Ascending aorta (tissue), 2 donors: Measurements from ENCODE around the gene RPAP2. TPM values are rescaled to one million over a fixed set of nuclear protein-coding genes. Genes with fewer than 3 reads are reported as not detected.
"Not testable (repeated sequence)": the region's sequence is repeated elsewhere in the genome, so short reads cannot be mapped to it uniquely, and the experiment has no call there.

Source experiments
- DNase-seq, 2 donors: peaks; one replicate each; pipeline ENCODE4 v3.0.0-alpha.2; 2019; ENCODE audit warnings: low spot score in 2 of 2
- H3K27ac ChIP-seq, 2 donors: fragments of 200-600 bp; sonication (generic); one replicate each; pipeline ENCODE4 v1.5.1; 2016 to 2017; ENCODE audit warnings: mild to moderate bottlenecking in 1 of 2
- H3K27me3 ChIP-seq: fragments of 200-600 bp; sonication (generic); one replicate; pipeline ENCODE4 v1.5.1; 2017
- H3K36me3 ChIP-seq, 2 donors: fragments of 200-600 bp; sonication (generic); one replicate each; pipeline ENCODE4 v1.5.1; 2016
- H3K4me1 ChIP-seq, 2 donors: fragments of 200-600 bp; sonication (generic); one replicate each; pipeline ENCODE4 v1.5.1; 2016 to 2017; ENCODE audit warnings: mild to moderate bottlenecking in 1 of 2
- H3K4me3 ChIP-seq, 2 donors: fragments of 200-600 bp; sonication (generic); one replicate each; pipeline ENCODE4 v1.5.1; 2016 to 2017; ENCODE audit warnings: mild to moderate bottlenecking in 1 of 2
- H3K9me3 ChIP-seq, 2 donors: fragments of 200-600 bp; sonication (generic); one replicate each; pipeline ENCODE4 v1.5.1; 2016
- CTCF ChIP-seq, 3 experiments: fragments of 200-600 bp in 2 of 3; fragments of 450-650 bp in 1 of 3; sonication (generic) in 2 of 3; IDR thresholded peaks; one replicate each; pipeline ENCODE4 v1.5.1; 2016 to 2019; ENCODE audit warnings: antibody characterized with exemption in 3 of 3, mild to moderate bottlenecking in 1 of 3, moderate library complexity in 1 of 3
- intact Hi-C: fragments of 100-400 bp; cut with DNase I; formaldehyde crosslinking; loops from one replicate; pipeline ENCODE4 v1.15.1; 2023
- total RNA-seq: library from RNA; depleted of rRNA; stranded (reverse); fragments of >200 nt; gene quantifications from one replicate; pipeline ENCODE4 v1.1.0, GENCODE V29; 2016

The RPAP2 gene
- total RNA-seq, 1 donor from 2014 or later: 1.5 TPM

DNA sequence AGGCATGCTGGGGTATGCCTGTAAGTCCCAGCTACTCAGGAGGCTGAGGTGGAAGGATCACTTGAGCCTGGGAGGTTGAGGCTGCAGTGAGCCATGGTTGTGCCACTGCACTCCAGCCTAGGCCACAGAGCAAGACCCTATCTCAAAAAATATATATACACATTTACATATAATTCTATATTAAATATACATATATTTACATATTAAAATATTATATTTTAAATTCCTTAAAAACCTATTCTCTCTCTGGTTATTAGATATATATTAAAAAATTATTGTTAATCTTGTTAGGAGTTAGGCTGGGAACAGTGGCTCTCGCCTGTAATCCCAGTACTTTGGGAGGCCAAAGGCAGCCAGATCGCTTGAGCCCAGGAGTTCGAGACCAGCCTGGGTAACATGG, 22.8 kb upstream of the RPAP2 start:
- Histone ChIP-seq H3K27ac (no peak overlapping the region), H3K36me3 (peaks cover 0 to 29% of the 10 kb centered on the region in 2 donors), H3K4me1 (no peaks in the 10 kb centered on the region), H3K27me3 (no peaks in the 10 kb centered on the region), H3K4me3 (no peak overlapping the region), H3K9me3 (no peaks in the 10 kb centered on the region)
- no peak for TF ChIP-seq CTCF (IDR thresholded peaks at IDR 0.05)
- intact Hi-C loops: no loop called here
- no peak for DNase-seq

- no peak for TF ChIP-seq CTCF (IDR thresholded peaks at IDR 0.05)
- H3K36me3 ChIP-seq: peaks cover 0 to 29% of the 10 kb centered on the region in 2 donors
Measured at GRCh38 chr1:92277105-92277723, 21.6 kb upstream of the RPAP2 start.

GRCh38 chr1:92279781-92280180, 19.1 kb upstream of the RPAP2 start:
- H3K27me3 ChIP-seq, H3K4me1 ChIP-seq, H3K9me3 ChIP-seq, DNase-seq, H3K27ac ChIP-seq, H3K4me3 ChIP-seq, intact Hi-C loops: not testable (repeated sequence)
- H3K36me3 ChIP-seq: peaks cover 0 to 29% of the 10 kb centered on the region in 2 donors

More at GRCh38 chr1:92277105-92277723, 21.6 kb upstream of the RPAP2 start:
- intact Hi-C loops: no loop called here
- H3K4me3 ChIP-seq: no peak overlapping the region
- H3K27ac ChIP-seq: no peak overlapping the region
- H3K9me3 ChIP-seq: no peaks in the 10 kb centered on the region
- DNase-seq: no peak
- H3K27me3 ChIP-seq: no peaks in the 10 kb centered on the region
- no peaks in the 10 kb centered on the region for H3K4me1 ChIP-seq

DNA sequence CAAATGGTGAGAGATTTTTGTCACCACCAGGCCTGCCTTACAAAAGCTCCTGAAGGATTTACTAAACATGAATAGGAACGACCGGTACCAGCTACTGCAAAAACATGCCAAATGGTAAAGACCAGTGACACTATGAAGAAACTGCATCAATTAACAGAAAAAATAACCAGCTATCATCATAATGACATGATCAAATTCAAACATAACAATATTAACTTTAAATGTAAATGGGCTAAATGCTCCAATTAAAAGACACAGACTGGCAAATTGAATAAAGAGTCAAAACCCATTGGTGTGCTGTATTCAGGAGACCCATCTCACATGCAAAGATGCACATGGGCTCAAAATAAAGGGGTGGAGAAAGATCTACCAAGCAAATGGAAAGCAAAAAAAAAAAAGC, 17.4 kb upstream of the RPAP2 start:
- DNase-seq, H3K4me3 ChIP-seq, intact Hi-C loops, H3K9me3 ChIP-seq, H3K27me3 ChIP-seq, H3K27ac ChIP-seq, H3K4me1 ChIP-seq: not testable (repeated sequence)
- H3K36me3 ChIP-seq: peaks cover 5 to 26% of the 10 kb centered on the region in 2 donors

- intact Hi-C loops: loop anchor here (10.0 kb wide), 1 partner anchor 543 kb away; the partner anchor contains the start of gene RPL5
- TF ChIP-seq CTCF (IDR thresholded peaks at IDR 0.05): peak in 2 of 3 experiments; percentile 36 to 59
- H3K36me3 ChIP-seq: peaks cover 17 to 22% of the 10 kb centered on the region in 2 donors
- H3K4me3 ChIP-seq: no peak overlapping the region
- H3K27ac ChIP-seq: no peak overlapping the region
- no peaks in the 10 kb centered on the region for H3K4me1 ChIP-seq
- no peak for DNase-seq
- no peaks in the 10 kb centered on the region for H3K9me3 ChIP-seq
- H3K27me3 ChIP-seq: no peaks in the 10 kb centered on the region
Measured at GRCh38 chr1:92291372-92291999, 7.4 kb upstream of the RPAP2 start.

- H3K27me3 ChIP-seq: no peaks in the 10 kb centered on the region
- H3K27ac ChIP-seq: peak overlapping the region; percentile 95 to 96
- no peak for DNase-seq
- H3K4me3 ChIP-seq: peak overlapping the region; percentile 92 to 96
- peaks cover 0 to 14% of the 10 kb centered on the region in 2 donors for H3K4me1 ChIP-seq
- peak in 2 of 3 experiments; percentile 10 to 27 for TF ChIP-seq CTCF (IDR thresholded peaks at IDR 0.05)
- intact Hi-C loops: loop anchor here (2.0 to 10.0 kb wide), 3 partner anchors 216 to 797 kb away; partner anchors contain the start of genes BTBD8, CDC7 and RPL5
- H3K9me3 ChIP-seq: no peaks in the 10 kb centered on the region
- H3K36me3 ChIP-seq: peaks cover 0 to 2% of the 10 kb centered on the region in 2 donors
Measured at GRCh38 chr1:92298213-92298572, 666 bp upstream of the RPAP2 start.
